Measurements from ENCODE around the gene ZYG11B. TPM values are rescaled to one million over a fixed set of nuclear protein-coding genes. Genes with fewer than 3 reads are reported as not detected.
A peak's percentile ranks its signal among the peaks of the same experiment; 100 is the strongest.

Gene ZYG11B
- total and polyA plus RNA-seq, 2 of the 13 experiments (the other 11 are each of a cell fraction or from before 2014, with no cell fraction given) = 6.9 to 17.9 TPM

- H4K20me1 ChIP-seq (ENCODE audit: insufficient read depth, low read length) = no peaks in the 10 kb centered on the region
- in situ Hi-C loops (cut with HindIII; ENCODE audit: extremely low pct_ligation_motif_present, low pct_unique_long_range_greater_than_20kb) = no loop called here
- ATAC-seq (no peak), FAIRE-seq (peak; percentile 30), DNase-seq (ENCODE audit: low spot score) (no peak)
- ChIA-PET POLR2A (no interaction called here), CTCF (ENCODE audit: low intra/inter-chr PET ratio, low total read pairs) (no interaction called here)
- BruUV-seq (replicated peaks) = no TSS peak
- no peak overlapping the region for H3K4me2 ChIP-seq (ENCODE audit: low read depth, low read length)
- H3K4me3 ChIP-seq (replicated peaks in 1 of 3; ENCODE audit: insufficient read depth in 1 of 3, low read depth in 2 of 3, low read length in 3 of 3) = no peak overlapping the region
- no peaks in the 10 kb centered on the region for H3K36me3 ChIP-seq (replicated peaks in 1 of 2; ENCODE audit: control insufficient read depth in 1 of 2, insufficient read depth in 2 of 2, low read length in 2 of 2)
- H3K9me3 ChIP-seq (ENCODE audit: low read length) = no peaks in the 10 kb centered on the region
- no peaks in the 10 kb centered on the region for H3K27me3 ChIP-seq (ENCODE audit: control insufficient read depth in 1 of 2, insufficient read depth in 2 of 2, low read length in 2 of 2)
- no peak overlapping the region for H3K27ac ChIP-seq (ENCODE audit: extremely low read length, insufficient read depth, low read length)
- intact Hi-C loops (cut with micrococcal nuclease; ENCODE audit: unreplicated experiment) = no loop called here
- H3K79me2 ChIP-seq (ENCODE audit: insufficient read depth, low read length) = no peaks in the 10 kb centered on the region
- peaks cover 22% of the 10 kb centered on the region; the same call in 1 of the 2 replicates for H3K4me1 ChIP-seq (ENCODE audit: insufficient read depth, low read length)
- H3K9ac ChIP-seq (ENCODE audit: insufficient read depth, low read depth, low read length) = no peak overlapping the region
- H2AFZ ChIP-seq (ENCODE audit: low read length) = no peak overlapping the region
- 30% methylated on average over 6 of the region's 6 CpGs for WGBS (ENCODE audit: low lambda C conversion rate)
- TF ChIP-seq YY1 (IDR thresholded peaks at IDR 0.05; ENCODE audit: insufficient read depth, insufficient replicate concordance, low read depth, low read length) (no peak), ZKSCAN8 (CRISPR knock-in tag; IDR thresholded peaks at IDR 0.05; ENCODE audit: borderline replicate concordance) (no peak), TRIM22 (IDR thresholded peaks at IDR 0.05) (no peak), ZNF768 (CRISPR knock-in tag; IDR thresholded peaks at IDR 0.05) (no peak), CHD2 (IDR thresholded peaks at IDR 0.05; ENCODE audit: low read depth, low read length) (no peak), FOXK1 (CRISPR knock-in tag; IDR thresholded peaks at IDR 0.05; ENCODE audit: borderline replicate concordance, low read depth) (no peak), CEBPB (IDR thresholded peaks at IDR 0.05; ENCODE audit: borderline replicate concordance, low read depth, low read length) (peak; percentile 59; the same call in 1 of the 2 replicates), FUBP1 (CRISPR knock-in tag; IDR thresholded peaks at IDR 0.05; ENCODE audit: borderline replicate concordance) (no peak), TOPORS (CRISPR knock-in tag; IDR thresholded peaks at IDR 0.05) (no peak), ZNF589 (CRISPR knock-in tag; conservative IDR thresholded peaks at IDR 0.05) (no peak), SMAD1 (CRISPR knock-in tag; IDR thresholded peaks at IDR 0.05; ENCODE audit: borderline replicate concordance, low read depth) (no peak), ZNF652 (CRISPR knock-in tag; IDR thresholded peaks at IDR 0.05; ENCODE audit: borderline replicate concordance, low read depth) (peak; percentile 86; the same call in 1 of the 2 replicates), ZNF260 (CRISPR knock-in tag; IDR thresholded peaks at IDR 0.05; ENCODE audit: borderline replicate concordance, low read depth) (no peak), SNAI1 (CRISPR knock-in tag; IDR thresholded peaks at IDR 0.05; ENCODE audit: borderline replicate concordance) (no peak), ZFP36 (IDR thresholded peaks at IDR 0.05; ENCODE audit: borderline replicate concordance, low read depth, low read length, partially characterized antibody) (no peak), TBL1XR1 (IDR thresholded peaks at IDR 0.05; ENCODE audit: borderline replicate concordance, low read length, partially characterized antibody) (no peak), STAT5B (CRISPR knock-in tag; IDR thresholded peaks at IDR 0.05) (no peak)
- TF ChIP-seq, protein P1, sequence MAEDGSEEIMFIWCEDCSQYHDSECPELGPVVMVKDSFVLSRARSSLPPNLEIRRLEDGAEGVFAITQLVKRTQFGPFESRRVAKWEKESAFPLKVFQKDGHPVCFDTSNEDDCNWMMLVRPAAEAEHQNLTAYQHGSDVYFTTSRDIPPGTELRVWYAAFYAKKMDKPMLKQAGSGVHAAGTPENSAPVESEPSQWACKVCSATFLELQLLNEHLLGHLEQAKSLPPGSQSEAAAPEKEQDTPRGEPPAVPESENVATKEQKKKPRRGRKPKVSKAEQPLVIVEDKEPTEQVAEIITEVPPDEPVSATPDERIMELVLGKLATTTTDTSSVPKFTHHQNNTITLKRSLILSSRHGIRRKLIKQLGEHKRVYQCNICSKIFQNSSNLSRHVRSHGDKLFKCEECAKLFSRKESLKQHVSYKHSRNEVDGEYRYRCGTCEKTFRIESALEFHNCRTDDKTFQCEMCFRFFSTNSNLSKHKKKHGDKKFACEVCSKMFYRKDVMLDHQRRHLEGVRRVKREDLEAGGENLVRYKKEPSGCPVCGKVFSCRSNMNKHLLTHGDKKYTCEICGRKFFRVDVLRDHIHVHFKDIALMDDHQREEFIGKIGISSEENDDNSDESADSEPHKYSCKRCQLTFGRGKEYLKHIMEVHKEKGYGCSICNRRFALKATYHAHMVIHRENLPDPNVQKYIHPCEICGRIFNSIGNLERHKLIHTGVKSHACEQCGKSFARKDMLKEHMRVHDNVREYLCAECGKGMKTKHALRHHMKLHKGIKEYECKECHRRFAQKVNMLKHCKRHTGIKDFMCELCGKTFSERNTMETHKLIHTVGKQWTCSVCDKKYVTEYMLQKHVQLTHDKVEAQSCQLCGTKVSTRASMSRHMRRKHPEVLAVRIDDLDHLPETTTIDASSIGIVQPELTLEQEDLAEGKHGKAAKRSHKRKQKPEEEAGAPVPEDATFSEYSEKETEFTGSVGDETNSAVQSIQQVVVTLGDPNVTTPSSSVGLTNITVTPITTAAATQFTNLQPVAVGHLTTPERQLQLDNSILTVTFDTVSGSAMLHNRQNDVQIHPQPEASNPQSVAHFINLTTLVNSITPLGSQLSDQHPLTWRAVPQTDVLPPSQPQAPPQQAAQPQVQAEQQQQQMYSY (CRISPR knock-in tag; IDR thresholded peaks at IDR 0.05) = no peak
These were observed 49.0 kb upstream of the ZYG11B start for GRCh38 chr1:52677076-52677806.

All from HepG2 (cell line).